Large intestine (tissue), 3 donors: ENCODE results near the gene GDI1. TPM values are rescaled to one million over a fixed set of nuclear protein-coding genes. Genes with fewer than 3 reads are reported as not detected.

Experiments used
- DNase-seq, 2 donors: peaks; one replicate each; pipeline versions ENCODE4 v3.0.0 to v3.0.0-alpha.2; 2013
- H3K27ac ChIP-seq: one replicate; pipeline ENCODE4 v1.5.1; 2013; ENCODE audit warnings: low read length
- H3K27me3 ChIP-seq: 2 replicates; pipeline ENCODE4 v1.6.1; 2013; ENCODE audit warnings: low read length; ENCODE audit not compliant: control insufficient read depth, insufficient read depth
- H3K36me3 ChIP-seq: 2 replicates; pipeline ENCODE4 v1.6.1; 2013; ENCODE audit warnings: low read length; ENCODE audit not compliant: control insufficient read depth, insufficient read depth
- H3K4me1 ChIP-seq: one replicate; pipeline ENCODE4 v1.6.1; 2013; ENCODE audit warnings: low read length; ENCODE audit not compliant: control insufficient read depth, insufficient read depth
- H3K4me3 ChIP-seq: one replicate; pipeline ENCODE4 v1.5.1; 2013; ENCODE audit warnings: low read length
- H3K9me3 ChIP-seq: one replicate; pipeline ENCODE4 v1.6.1; 2013; ENCODE audit warnings: mild to moderate bottlenecking, low read depth, low read length, moderate library complexity; ENCODE audit not compliant: control insufficient read depth
- WGBS: methylation state at CpG from one replicate; pipeline ENCODE4 v1.1.5; 2013; ENCODE audit warnings: low lambda C conversion rate; ENCODE audit not compliant: insufficient coverage; 5-methylcytosine and 5-hydroxymethylcytosine counted together
- polyA plus RNA-seq: library from polyadenylated mRNA; unstranded; fragments of 120-200 nt; gene quantifications from one replicate; pipeline ENCODE4 v1.2.1, GENCODE V29; 2013

Gene GDI1
- polyA plus RNA-seq, 1 donor = 108 TPM

DNA sequence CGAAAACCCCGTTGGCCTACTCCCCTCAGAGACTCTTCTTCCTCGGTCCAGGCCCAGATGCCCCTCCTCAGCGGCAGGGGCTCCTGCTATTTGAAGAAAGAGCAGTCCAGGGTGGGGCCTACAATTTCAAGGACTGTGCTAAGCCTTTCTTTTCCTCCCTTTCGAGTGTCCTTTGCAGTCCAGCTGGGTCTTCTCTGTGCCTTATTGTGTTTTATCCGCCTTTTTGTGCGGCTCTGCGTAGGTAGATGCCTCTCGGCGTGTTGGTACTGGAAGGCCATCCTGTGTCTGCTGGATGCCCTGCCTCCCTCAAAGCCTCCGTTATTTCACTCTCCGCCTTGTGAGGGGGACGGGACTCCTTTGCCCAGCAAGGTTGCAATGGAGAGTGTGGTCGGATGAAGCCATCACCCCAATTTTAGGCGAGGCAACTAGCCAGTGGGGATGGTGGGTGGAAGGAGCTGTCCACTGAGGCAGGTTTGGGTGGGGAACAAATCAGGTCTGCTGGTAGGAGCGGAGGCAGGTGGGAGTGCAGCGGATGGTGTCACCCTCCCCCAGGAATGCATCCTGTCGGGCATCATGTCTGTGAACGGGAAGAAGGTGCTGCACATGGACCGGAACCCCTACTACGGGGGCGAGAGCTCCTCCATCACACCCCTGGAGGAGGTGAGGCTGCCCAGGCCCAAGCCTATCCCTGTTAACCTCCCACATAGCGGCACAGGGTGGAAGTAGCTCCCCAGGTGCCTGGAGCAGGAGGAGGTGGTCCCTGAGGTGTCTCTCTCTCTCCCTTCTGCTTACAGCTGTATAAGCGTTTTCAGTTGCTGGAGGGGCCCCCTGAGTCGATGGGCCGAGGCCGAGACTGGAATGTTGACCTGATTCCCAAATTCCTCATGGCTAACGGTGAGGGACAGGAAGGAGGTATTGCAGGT is 1.3 kb downstream of the GDI1 start:
- Histone ChIP-seq H3K4me1 (peaks cover 10% of the 10 kb centered on the region), H3K4me3 (peak overlapping the region; percentile 60), H3K27ac (no peak overlapping the region), H3K27me3 (no peaks in the 10 kb centered on the region), H3K36me3 (peaks cover 57% of the 10 kb centered on the region), H3K9me3 (no peaks in the 10 kb centered on the region)
- DNase-seq = no peak
- no CpG with 5 or more reads among the region's 28 CpGs for WGBS

DNA sequence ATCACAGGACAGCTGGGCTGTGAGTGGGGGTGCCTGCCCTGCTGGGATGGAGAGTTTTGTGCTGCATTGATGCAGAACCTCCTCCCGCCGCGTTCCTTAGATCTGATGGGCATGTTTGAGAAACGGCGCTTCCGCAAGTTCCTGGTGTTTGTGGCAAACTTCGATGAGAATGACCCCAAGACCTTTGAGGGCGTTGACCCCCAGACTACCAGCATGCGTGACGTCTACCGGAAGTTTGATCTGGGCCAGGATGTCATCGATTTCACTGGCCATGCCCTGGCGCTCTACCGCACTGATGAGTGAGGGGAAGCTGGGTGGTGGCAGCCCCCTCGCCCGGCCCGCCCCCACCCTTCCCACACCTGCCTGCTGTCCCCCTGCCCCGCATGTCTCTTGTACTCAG is 2.9 kb downstream of the GDI1 start:
- Histone ChIP-seq H3K27me3 (no peaks in the 10 kb centered on the region), H3K4me1 (peaks cover 13% of the 10 kb centered on the region), H3K4me3 (no peak overlapping the region), H3K9me3 (no peaks in the 10 kb centered on the region), H3K36me3 (peaks cover 46% of the 10 kb centered on the region), H3K27ac (no peak overlapping the region)
- DNase-seq = no peak
- no CpG with 5 or more reads among the region's 18 CpGs for WGBS

DNA sequence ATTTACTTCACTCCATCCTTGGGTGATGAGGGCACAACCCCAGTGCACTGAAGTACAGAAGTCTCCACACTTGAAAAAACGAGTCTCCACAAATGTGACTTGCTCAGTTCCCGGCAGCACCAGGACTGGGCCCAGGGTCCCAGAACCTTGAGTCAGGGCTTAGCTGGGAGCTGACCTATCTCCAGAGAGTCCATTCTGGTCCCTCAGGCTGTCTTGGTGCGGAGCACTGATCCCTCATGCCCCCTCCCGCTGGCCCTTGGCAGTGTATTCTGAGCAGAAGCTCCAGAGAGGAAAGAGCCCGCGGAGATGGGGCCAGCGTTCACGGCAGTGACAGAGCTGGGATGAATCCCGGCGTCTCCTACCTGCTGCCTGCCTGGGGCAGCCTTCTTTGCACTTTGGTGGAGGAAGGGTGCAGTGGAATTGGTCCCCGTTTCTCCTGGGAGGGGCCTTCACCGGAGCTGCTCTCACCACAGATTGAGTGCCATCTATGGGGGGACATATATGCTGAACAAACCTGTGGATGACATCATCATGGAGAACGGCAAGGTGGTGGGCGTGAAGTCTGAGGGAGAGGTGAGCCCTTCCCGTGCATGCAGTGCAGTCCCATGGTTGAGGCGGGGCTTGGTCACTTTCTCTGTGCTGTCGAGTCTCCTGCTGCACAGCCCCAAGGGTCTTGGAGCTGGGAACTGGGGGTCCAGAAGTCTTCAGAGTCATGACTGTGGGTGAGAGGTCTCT is 3.8 kb downstream of the GDI1 start:
- no peak for DNase-seq
- no peaks in the 10 kb centered on the region for H3K9me3 ChIP-seq
- no peak overlapping the region for H3K27ac ChIP-seq
- H3K27me3 ChIP-seq = no peaks in the 10 kb centered on the region
- no peak overlapping the region for H3K4me3 ChIP-seq
- H3K4me1 ChIP-seq = peaks cover 13% of the 10 kb centered on the region
- H3K36me3 ChIP-seq = peaks cover 36% of the 10 kb centered on the region
- WGBS = no CpG with 5 or more reads among the region's 17 CpGs

DNA sequence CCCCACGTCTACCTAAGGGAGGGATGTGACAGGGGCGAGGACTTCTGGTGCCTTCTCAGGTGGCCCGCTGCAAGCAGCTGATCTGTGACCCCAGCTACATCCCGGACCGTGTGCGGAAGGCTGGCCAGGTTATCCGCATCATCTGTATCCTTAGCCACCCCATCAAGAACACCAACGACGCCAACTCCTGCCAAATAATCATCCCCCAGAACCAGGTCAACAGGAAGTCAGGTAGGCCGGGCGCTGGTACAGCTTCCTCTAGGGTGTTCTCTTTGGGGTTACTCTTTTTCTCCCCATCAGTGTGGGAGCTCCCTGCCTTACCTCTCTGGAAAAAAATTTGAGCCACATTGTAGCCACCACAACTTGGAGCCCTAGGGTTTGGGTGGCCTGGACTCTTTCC is 4.6 kb downstream of the GDI1 start:
- no peaks in the 10 kb centered on the region for H3K9me3 ChIP-seq
- no peak overlapping the region for H3K4me3 ChIP-seq
- H3K4me1 ChIP-seq = peaks cover 10% of the 10 kb centered on the region
- no peak for DNase-seq
- no peak overlapping the region for H3K27ac ChIP-seq
- H3K36me3 ChIP-seq = peaks cover 35% of the 10 kb centered on the region
- no peaks in the 10 kb centered on the region for H3K27me3 ChIP-seq
- no CpG with 5 or more reads among the region's 11 CpGs for WGBS

DNA sequence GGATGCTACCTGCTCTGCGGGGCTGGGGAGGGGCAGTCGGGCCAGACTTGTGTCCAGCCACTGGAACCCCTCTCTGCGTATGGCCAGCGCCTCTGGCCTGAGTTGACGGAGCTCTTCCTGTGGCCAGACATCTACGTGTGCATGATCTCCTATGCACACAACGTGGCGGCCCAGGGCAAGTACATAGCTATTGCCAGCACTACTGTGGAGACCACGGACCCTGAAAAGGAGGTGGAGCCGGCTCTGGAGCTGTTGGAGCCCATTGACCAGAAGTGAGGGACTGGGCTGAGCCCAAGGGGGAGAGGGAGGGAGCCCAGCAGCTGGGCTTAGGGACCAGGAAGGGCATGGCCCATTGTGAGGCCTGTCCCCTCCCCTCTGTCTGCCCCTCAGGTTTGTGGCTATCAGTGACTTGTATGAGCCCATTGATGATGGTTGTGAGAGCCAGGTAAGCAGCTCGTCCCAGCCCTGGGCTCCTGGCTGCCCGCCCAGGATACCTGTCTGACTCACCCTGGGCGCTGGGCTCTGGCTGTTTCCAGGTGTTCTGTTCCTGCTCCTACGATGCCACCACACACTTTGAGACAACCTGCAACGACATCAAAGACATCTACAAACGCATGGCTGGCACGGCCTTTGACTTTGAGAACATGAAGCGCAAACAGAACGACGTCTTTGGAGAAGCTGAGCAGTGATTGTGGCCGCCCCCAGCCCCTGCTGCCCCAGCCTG is 5.2 kb downstream of the GDI1 start:
- no peak overlapping the region for H3K27ac ChIP-seq
- no peaks in the 10 kb centered on the region for H3K9me3 ChIP-seq

DNA sequence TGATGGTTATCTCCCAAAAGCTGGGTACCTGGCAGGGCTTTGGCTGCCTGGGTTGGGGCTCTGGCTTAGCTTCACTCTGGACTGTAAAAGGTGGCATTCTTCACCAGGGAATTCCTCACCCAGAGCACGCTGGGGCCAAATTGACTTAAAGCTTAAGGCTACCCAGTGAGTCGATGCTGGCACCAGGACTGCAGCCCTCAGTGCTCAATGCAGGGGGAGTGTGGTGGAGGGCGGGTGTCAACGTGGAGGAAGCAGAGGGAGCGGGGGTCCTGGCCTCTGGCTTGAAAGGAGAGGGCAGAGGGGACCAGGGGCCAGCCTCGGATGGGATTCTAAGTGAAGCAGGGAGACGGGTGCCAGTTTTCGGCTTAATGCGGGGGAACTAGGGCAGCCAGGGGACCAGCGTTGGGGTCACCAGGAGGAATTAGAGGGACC is 6.5 kb downstream of the GDI1 start:
- Histone ChIP-seq H3K4me3 (peak overlapping the region; percentile 40), H3K4me1 (peaks cover 4% of the 10 kb centered on the region), H3K9me3 (no peaks in the 10 kb centered on the region), H3K36me3 (peaks cover 42% of the 10 kb centered on the region), H3K27ac (peak overlapping the region; percentile 70), H3K27me3 (no peaks in the 10 kb centered on the region)
- no peak for DNase-seq
- no CpG with 5 or more reads among the region's 10 CpGs for WGBS

More for the DNA sequence above, 5.2 kb downstream of the GDI1 start:
- no peaks in the 10 kb centered on the region for H3K27me3 ChIP-seq
- no CpG with 5 or more reads among the region's 21 CpGs for WGBS
- H3K4me1 ChIP-seq = peaks cover 10% of the 10 kb centered on the region
- DNase-seq = no peak
- peaks cover 40% of the 10 kb centered on the region for H3K36me3 ChIP-seq
- H3K4me3 ChIP-seq = no peak overlapping the region

DNA sequence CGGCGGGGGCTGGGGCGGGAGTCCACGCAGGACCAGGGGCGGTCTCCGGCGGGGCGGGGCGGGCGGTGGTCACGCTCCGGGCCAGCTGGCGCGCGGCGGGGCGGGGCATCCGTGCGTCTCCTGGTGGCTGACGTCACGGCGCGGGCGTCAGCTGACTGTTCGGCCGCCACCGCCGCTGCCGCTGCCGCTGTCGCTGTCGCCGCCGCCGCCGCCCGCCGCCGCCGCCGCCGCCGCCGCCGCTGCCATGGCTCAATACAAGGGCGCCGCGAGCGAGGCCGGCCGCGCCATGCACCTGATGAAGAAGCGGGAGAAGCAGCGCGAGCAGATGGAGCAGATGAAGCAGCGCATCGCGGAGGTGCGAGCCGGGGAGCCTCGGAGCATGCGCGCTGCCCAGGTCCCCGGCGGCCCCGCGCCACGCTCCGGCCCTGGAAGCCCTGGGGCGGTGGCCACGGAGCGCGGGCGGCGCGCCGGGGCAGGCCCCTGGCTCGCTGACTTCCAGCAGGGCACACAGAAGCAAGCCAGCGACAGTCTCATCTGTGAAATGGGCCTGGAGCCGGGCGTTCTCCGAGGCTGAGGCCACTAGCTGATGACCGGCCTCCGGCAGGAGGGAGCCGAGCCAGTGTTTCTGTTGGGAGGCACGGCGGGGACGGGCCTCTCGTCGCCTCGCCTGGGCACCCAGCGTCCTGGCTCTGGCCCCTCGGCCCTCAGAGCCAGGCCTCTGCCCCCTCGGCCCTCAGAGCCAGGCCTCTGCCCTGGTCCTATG is 7.2 kb downstream of the GDI1 start, which contains the start of gene FAM50A:
TSS of gene FAM50A (plus strand) at position 150 of the 763 bp plus-strand sequence. CDS start at position 245, 95 bp downstream.
- peaks cover 4% of the 10 kb centered on the region for H3K4me1 ChIP-seq
- H3K27ac ChIP-seq = peak within 1 kb of the TSS; percentile 70
- DNase-seq = peak; percentile 59 to 79
- no peaks in the 10 kb centered on the region for H3K27me3 ChIP-seq
- peaks cover 42% of the 10 kb centered on the region for H3K36me3 ChIP-seq
- WGBS = no CpG with 5 or more reads among the region's 94 CpGs
- peak within 1 kb of the TSS; percentile 62 for H3K4me3 ChIP-seq
- H3K9me3 ChIP-seq = no peaks in the 10 kb centered on the region

DNA sequence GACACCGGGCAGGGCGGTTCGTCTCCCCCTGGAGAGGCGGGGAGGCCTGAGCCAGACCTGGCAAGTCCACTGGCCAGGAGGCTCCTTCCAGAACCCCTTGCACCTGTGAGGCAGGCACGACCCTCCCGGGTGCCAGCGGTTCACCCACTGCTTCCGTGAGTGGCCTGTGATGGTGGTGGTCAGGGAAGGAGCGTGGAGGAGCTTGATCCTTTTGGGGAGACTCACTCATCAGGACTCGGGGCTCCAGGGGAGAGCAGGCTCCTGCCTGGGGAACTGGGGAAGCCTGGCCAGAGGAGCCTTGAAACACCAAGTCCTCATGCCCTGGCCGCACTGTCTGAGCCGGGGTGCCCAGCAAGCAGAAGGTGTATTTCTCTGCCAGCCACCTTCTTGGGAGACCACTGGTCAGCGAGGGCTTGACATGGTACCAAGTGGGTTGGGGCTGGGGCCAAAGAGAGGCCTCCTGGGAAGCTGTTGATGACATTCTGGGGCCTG is 7.8 kb downstream of the GDI1 start:
- no peaks in the 10 kb centered on the region for H3K27me3 ChIP-seq
- peak overlapping the region; percentile 53 for H3K27ac ChIP-seq
- peaks cover 44% of the 10 kb centered on the region for H3K36me3 ChIP-seq
- H3K9me3 ChIP-seq = no peaks in the 10 kb centered on the region
- no peak for DNase-seq
- no CpG with 5 or more reads among the region's 13 CpGs for WGBS
- H3K4me1 ChIP-seq = peaks cover 4% of the 10 kb centered on the region
- peak overlapping the region; percentile 62 for H3K4me3 ChIP-seq

DNA sequence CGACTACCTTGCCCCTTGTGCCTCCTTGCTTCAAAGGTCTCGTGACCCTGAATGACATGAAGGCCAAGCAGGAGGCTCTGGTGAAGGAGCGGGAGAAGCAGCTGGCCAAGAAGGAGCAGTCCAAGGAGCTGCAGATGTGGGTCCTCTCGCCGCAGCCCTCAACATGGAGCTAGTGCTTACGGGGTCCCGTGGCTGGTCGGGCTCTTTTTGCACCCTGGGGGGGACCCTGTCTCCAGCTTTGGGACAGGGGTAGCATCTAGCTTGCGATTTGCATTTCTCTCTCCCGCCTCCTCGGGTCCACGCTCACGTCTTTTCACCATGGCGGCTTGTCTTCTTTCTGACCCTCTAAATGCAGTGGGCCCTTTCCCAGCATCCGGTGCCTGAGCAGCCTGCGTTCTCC is 8.8 kb downstream of the GDI1 start:
- Histone ChIP-seq H3K36me3 (peaks cover 42% of the 10 kb centered on the region), H3K27me3 (no peaks in the 10 kb centered on the region), H3K27ac (no peak overlapping the region), H3K4me1 (peaks cover 4% of the 10 kb centered on the region), H3K9me3 (no peaks in the 10 kb centered on the region), H3K4me3 (no peak overlapping the region)
- no peak for DNase-seq
- no CpG with 5 or more reads among the region's 16 CpGs for WGBS
